SIG-M5 (cell line): ENCODE results near the gene POP5.
A peak's percentile ranks its signal among the peaks of the same experiment; 100 is the strongest.
"Not testable (repeated sequence)": the region's sequence is repeated elsewhere in the genome, so short reads cannot be mapped to it uniquely, and the experiment has no call there.

Experiments
- DNase-seq: peaks from one replicate; lab custom pipeline; 2025; lab: John Stamatoyannopoulos, UW

Gene POP5

DNA sequence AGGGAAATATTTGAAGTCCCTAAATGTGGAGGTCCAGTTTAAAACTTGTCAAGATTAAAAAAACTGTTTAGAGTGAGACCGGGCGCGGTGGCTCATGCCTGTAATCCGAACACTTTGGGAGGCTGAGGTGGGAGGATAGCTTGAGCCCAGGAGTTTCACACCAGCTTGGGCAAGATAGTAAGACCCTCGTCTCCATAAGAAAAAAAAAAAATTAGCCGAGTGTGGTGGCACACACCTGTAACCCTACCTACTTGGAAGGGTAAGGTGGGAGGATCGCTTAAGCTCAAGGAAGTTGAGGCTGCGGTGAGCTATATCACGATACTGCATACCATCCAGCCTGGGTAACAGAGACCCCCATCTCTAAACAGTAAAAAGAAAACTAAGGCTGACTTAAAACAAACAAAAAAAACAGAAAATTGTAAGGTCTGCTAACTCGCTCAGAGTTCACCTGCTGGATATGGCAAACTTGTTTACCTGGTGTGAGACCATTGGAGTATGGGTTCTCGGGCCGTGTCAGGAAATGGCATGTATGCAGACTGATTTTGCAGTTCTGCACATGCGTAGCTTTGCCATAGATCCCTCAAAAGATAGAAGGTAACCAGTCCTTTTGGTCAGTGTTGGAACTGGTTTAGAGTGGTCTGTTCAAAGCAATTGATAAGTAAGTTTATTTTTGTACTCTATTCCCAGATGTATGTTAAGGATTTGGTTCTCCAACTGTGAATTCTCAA lies 45.0 kb downstream of the POP5 start:
- DNase-seq = no peak

- no peak for DNase-seq
Observed at GRCh38 chr12:120534703-120535655, 46.2 kb downstream of the POP5 start.

- peak; percentile 51 for DNase-seq
Observed at GRCh38 chr12:120534203-120534702, 46.9 kb downstream of the POP5 start, which contains the start of gene RNF10. Gene RNF10, plus strand, starts transcription at chr12:120534356. Its CDS starts 456 bp downstream, at chr12:120534812.

DNA sequence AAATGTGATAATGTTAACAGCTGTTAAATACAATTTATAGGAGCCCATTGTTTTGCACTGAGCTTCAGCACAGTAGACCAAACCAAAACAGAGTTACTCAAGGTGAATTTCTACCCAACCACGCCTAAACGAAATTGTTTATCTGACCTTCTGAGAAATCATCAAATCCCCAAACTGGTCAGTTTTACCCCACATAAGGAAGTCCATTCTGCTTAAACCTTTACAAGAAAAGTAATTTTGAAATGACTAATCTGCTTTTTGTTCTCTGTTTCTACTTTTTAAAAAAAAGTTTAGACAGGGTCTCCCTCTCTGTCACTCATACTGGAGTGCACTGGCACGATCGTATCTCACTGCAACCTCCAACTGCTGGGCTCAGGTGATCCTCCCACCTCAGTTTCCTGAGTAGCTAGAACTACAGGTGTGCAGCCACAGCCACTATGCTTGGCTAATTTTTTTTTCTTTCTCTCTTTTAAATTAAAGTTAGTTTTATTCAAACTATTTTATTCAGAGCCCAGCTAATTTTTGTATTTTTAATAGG lies 48.4 kb downstream of the POP5 start:
- DNase-seq = no peak

- DNase-seq = not testable (repeated sequence)
Observed at GRCh38 chr12:120530418-120530761, 50.8 kb downstream of the POP5 start.

DNA sequence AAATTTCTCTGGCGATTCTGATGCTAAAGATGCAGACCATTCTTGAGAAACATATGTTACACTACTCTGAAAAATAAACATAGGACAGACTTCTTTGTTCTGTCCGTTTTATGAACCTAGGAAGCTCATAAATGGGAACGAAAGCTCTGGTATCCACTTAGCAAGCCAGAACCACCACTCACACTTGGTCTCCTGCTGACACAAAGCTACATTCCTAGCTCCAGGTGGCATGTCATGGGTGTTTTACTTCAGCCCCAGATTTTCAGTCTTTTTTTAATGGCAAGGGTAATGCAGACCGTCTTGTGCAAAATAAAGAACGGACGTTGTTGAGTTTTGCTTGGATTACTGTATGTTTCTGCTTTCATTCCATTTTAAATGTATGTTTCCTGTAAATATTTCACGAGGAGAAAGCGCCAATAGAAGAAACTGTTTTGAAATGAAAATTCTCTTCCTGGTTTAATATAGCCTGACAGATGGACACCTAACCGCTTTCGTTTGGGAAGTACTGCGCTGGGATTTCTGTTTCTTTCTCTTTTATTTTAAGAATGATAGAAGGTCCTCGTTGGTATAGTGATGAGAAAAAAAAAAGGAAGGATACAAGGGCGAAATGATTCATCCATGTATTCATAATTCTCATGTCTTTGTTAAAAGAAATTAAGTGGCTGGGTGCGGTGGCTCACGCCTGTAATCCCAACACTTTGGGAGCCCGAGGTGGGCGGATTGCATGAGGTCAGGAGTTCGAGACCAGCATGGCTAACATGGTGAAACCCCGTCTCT lies 51.4 kb downstream of the POP5 start:
- DNase-seq = no peak

DNA sequence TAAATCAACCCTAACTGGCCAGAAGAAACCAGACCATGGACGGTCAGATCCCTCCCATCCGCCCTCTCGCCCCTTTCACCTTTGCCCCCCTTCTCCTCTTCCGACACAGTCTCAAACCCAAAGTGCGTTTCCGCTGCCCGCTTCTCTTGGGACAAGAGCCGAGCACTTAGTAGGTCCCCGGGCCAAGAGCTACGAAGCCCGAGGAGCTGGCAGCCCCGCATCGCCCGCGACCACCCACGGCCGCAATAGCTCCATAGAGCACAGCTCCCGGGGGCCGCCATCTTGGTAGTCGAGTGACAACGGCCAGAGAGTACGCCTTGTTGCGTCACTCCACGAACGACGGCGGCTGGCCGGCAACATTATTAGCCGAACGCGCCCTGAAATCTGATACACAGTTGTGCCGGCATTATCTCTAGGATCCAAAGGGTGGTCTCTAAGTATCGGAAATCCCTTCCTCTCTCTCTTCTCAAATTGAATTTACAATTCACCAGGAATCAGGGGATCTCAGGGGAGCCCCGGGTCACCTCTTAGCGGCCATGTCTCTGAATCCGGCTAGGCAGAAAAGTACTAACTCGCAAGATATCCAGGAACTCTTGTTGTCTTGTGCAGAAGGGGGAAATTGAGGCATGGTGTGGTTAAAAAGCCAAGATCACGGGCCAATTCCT lies 52.2 kb downstream of the POP5 start, which contains the start of gene COQ5:
Gene COQ5 (minus strand): TSS at position 298 of the 665 bp plus-strand sequence. CDS start 17 bp downstream, at position 281.
- no peak for DNase-seq
